ENCODE measurements around the gene GORASP1. TPM values are rescaled to one million over a fixed set of nuclear protein-coding genes. Genes with fewer than 3 reads are reported as not detected.

Gene GORASP1
- polyA plus RNA-seq, 1 donor: 66.7 TPM

DNA sequence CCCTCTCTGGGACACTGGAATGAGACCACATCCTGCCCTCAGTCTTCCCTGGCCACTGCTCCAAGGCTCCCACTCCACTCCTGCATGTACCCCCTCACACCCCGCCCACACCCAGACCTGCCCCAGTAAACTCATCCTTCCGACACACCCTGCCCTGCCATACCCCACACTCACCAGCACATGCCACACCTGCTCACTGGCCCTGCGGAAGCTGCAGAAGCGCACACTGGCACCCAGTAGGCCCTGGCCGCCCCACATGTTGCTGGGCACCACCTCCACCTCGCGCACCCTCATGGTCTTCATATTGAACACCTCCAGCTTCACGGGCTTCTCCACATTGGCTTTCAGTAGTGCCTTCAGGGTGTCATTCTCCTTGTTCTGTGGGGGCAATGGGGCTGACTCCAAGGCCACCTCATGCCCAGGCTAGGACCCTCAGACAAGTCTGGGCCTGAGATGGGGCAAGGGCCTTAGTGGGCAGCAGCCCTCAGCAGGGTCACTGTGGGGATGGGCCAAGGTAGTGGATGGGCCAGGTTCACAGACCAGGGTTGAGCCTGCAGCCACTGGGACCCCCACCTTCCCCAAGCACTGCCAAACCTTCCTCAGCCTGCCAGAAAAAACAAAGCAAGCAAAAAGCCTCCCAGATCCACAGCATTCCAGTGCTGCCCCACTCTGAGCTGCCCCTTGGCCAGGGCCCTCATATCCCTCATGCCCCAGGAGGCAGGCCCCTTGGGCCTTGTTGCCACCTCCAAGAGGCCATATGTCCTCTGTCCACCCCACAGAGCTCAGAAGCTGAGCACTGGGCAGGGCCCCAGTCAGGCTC lies 4.7 kb downstream of the GORASP1 start:
- Histone ChIP-seq H3K36me3 (ENCODE audit: control insufficient read depth, insufficient read depth, low read length) (peaks cover 39% of the 10 kb centered on the region), H3K4me3 (ENCODE audit: low read length) (no peak overlapping the region), H3K27me3 (ENCODE audit: control insufficient read depth, insufficient read depth, low read length) (no peaks in the 10 kb centered on the region), H3K27ac (ENCODE audit: low read length) (no peak overlapping the region), H3K4me1 (ENCODE audit: control insufficient read depth, insufficient read depth, low read length) (peaks cover 7% of the 10 kb centered on the region), H3K9me3 (ENCODE audit: control insufficient read depth, low read depth, low read length) (no peaks in the 10 kb centered on the region)
- WGBS (ENCODE audit: insufficient coverage, low lambda C conversion rate): no CpG with 5 or more reads among the region's 8 CpGs
- no peak for DNase-seq

DNA sequence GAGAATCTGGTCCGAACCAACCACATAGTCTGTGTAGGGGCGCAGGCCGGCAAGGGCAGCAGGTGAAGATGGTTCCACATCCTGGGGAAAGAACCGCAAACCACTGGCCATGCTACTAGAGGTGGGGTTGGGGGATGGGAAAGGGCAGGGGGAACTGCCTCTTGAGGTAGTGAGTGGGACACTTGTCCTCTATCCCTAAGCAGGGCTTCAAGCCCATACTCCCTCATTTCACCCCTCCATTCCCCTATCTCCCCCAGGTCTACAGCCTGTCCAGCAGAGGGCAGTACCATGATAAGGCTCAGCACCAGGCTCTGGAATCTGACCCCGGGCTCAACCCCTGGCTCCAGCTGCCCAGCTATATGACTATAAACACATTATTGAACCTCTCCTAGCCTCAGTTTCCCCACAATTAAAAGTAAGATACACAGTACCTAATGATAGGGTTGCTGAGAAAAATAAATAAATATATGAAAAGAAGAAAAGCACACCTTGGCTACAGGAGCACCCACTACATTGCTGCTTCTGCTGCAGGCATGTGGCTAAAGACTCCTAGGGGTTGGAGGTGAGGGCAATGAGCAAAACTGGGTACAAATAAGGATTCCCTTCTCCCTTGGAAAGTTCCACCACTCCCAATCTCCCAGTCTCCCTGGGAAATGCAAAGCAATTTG lies 6.3 kb downstream of the GORASP1 start:
- H3K27me3 ChIP-seq (ENCODE audit: control insufficient read depth, insufficient read depth, low read length): no peaks in the 10 kb centered on the region
- H3K4me1 ChIP-seq (ENCODE audit: control insufficient read depth, insufficient read depth, low read length): peaks cover 3% of the 10 kb centered on the region
- H3K4me3 ChIP-seq (ENCODE audit: low read length): no peak overlapping the region
- H3K36me3 ChIP-seq (ENCODE audit: control insufficient read depth, insufficient read depth, low read length): peaks cover 52% of the 10 kb centered on the region
- no peak overlapping the region for H3K27ac ChIP-seq (ENCODE audit: low read length)
- peak in 1 of 2 donors; percentile 23 for DNase-seq
- no CpG with 5 or more reads among the region's 5 CpGs for WGBS (ENCODE audit: insufficient coverage, low lambda C conversion rate)
- H3K9me3 ChIP-seq (ENCODE audit: control insufficient read depth, low read depth, low read length): no peaks in the 10 kb centered on the region

DNA sequence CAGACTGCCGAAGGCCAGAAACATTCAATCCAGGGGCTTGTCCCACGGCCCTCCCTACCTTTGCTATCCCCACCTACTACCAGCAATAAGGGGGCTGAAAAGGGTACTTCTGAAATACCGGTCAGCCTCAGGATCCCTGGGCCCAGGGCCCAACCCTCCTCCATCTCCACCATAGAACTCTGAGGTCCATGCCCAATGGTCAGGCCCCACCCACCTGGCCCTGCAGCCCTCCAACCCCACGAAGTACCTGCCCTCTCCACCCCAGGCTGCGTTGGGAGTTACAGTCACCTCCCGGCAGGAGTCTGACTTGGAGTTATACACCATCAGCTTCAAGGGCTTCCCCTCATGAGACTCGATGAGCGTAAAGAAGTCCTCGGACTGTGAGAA lies 6.9 kb downstream of the GORASP1 start:
- no CpG with 5 or more reads among the region's 9 CpGs for WGBS (ENCODE audit: insufficient coverage, low lambda C conversion rate)
- H3K27ac ChIP-seq (ENCODE audit: low read length): no peak overlapping the region
- H3K4me1 ChIP-seq (ENCODE audit: control insufficient read depth, insufficient read depth, low read length): no peaks in the 10 kb centered on the region
- no peak for DNase-seq
- H3K9me3 ChIP-seq (ENCODE audit: control insufficient read depth, low read depth, low read length): no peaks in the 10 kb centered on the region
- peaks cover 56% of the 10 kb centered on the region for H3K36me3 ChIP-seq (ENCODE audit: control insufficient read depth, insufficient read depth, low read length)
- no peak overlapping the region for H3K4me3 ChIP-seq (ENCODE audit: low read length)
- H3K27me3 ChIP-seq (ENCODE audit: control insufficient read depth, insufficient read depth, low read length): no peaks in the 10 kb centered on the region

DNA sequence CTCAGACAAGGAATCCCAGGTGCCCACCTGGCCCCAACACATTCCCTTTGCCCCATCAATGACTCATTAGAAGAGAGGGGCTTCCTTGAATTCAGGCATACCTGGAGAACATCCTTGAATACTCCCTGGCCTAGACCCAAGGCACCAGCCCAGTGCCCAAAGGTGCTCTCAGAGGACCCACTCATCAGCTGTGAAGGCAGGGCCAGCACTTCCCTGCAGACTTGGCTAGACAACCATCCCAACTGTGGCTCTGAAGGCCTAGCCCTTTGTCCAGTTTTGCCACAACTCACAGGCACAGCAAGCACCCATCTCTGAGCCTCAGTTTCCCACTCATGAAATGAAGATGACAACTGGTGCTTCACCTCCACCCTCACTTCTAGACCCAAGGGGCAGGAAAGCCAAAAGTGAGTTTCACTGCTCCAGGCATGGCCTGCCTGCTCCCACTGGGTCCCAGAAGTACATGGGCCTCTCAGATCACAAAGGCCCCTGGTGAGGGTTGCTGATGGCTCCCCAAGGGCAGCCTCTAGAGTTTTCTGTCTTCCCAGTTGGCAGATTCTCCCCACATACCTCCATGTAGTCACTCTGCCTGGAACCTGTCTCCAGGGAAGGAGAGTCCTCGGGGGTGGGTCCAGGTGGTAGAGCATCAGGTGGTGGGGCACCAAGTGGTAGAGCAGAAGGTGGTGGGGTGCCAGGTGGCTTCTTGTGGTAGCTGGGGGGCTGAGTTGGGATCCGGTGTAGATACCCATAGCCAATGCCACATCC lies 7.5 kb downstream of the GORASP1 start:
- Histone ChIP-seq H3K36me3 (ENCODE audit: control insufficient read depth, insufficient read depth, low read length) (peaks cover 61% of the 10 kb centered on the region), H3K4me3 (ENCODE audit: low read length) (no peak overlapping the region), H3K9me3 (ENCODE audit: control insufficient read depth, low read depth, low read length) (no peaks in the 10 kb centered on the region), H3K27me3 (ENCODE audit: control insufficient read depth, insufficient read depth, low read length) (no peaks in the 10 kb centered on the region), H3K27ac (ENCODE audit: low read length) (no peak overlapping the region), H3K4me1 (ENCODE audit: control insufficient read depth, insufficient read depth, low read length) (no peaks in the 10 kb centered on the region)
- no CpG with 5 or more reads among the region's 2 CpGs for WGBS (ENCODE audit: insufficient coverage, low lambda C conversion rate)
- no peak for DNase-seq

DNA sequence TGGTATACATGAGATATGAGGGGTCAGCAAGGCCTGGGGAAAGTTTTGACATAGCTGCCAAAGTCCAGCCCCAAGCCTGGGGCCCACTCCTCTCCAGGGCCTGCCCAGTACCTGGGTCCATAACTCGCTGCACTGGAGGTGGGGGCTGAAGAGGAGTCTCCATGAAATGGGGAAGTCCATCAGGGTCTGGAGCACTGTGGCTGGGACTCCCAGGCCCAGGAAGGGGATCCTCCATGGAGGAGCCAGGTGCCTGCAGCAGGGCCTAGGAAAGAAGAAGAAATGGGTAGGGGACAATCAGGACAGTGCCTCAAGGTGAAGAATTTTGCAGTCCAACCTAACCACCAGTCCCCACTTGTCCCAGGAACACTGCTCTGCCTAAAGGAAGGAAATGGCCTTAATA lies 8.2 kb downstream of the GORASP1 start:
- H3K4me1 ChIP-seq (ENCODE audit: control insufficient read depth, insufficient read depth, low read length): no peaks in the 10 kb centered on the region
- H3K36me3 ChIP-seq (ENCODE audit: control insufficient read depth, insufficient read depth, low read length): peaks cover 68% of the 10 kb centered on the region
- no CpG with 5 or more reads among the region's 1 CpG for WGBS (ENCODE audit: insufficient coverage, low lambda C conversion rate)

DNA sequence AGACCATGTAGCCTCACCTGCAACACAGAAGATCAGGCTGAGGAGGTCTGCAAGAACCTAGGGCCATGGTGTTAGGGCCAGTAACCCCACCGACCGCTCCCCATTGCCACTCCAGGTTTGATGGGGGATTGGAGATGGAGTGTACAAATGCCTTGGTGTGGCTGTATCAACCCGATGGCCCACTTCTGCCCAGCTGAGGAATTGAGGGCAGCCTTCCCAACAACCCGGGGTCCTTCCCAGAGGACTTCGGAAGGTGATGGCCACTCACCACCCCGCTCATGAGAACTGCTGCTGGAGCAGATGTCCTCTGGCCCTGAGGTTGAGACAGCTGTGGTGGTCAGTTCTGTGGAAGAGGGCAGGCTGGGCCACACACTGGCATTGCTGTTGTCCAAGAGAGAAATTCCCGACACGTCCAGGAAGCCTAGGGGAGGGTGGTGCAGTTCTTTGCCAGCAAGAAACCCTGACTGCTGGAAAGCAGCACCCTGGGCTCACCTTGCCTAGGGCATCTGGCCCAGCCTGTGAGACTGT lies 8.9 kb downstream of the GORASP1 start:
- Histone ChIP-seq H3K36me3 (ENCODE audit: control insufficient read depth, insufficient read depth, low read length) (peaks cover 70% of the 10 kb centered on the region), H3K4me1 (ENCODE audit: control insufficient read depth, insufficient read depth, low read length) (no peaks in the 10 kb centered on the region), H3K27ac (ENCODE audit: low read length) (no peak overlapping the region), H3K4me3 (ENCODE audit: low read length) (no peak overlapping the region), H3K27me3 (ENCODE audit: control insufficient read depth, insufficient read depth, low read length) (no peaks in the 10 kb centered on the region), H3K9me3 (ENCODE audit: control insufficient read depth, low read depth, low read length) (no peaks in the 10 kb centered on the region)
- WGBS (ENCODE audit: insufficient coverage, low lambda C conversion rate): no CpG with 5 or more reads among the region's 8 CpGs
- DNase-seq: no peak

More for the DNA sequence above, 8.2 kb downstream of the GORASP1 start:
- Histone ChIP-seq H3K4me3 (ENCODE audit: low read length) (no peak overlapping the region), H3K27ac (ENCODE audit: low read length) (no peak overlapping the region), H3K9me3 (ENCODE audit: control insufficient read depth, low read depth, low read length) (no peaks in the 10 kb centered on the region), H3K27me3 (ENCODE audit: control insufficient read depth, insufficient read depth, low read length) (no peaks in the 10 kb centered on the region)
- DNase-seq: no peak

DNA sequence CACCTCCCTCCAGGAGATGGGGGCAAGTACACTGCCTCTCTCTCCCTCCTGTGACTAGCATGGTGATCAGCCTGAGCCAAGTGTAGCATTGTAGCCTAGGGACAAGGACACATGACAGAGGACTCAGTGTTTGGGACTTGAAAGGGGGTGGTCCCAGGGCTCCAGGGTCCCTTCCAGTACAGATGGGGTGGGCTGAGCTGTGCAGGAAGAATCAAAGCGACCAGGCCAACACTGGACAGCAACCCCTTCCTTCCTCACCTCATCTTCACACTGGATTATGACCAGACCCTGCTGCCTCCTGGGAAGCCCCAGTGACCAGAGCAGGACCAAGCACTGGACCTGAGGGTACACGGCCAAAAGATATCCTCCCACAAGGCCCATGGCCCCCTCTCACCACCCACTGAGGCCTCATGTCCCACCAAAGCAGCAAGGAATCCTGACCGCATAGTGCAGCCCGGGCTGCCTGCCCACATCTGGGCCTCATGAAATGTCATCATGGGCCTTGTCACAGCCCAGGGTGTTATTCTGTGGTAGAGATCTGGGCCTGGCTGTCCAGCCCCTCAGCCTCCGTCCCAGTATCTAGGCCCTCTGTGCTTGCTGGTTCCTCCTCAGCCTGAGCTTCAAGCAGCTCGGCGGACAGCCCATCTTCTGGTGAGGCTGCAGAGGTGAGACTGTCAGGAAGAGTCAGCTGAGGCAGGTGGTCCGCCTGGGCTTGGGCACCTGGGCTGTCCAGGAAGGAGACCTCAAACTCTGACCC lies 9.5 kb downstream of the GORASP1 start:
- peaks cover 76% of the 10 kb centered on the region for H3K36me3 ChIP-seq (ENCODE audit: control insufficient read depth, insufficient read depth, low read length)
- no peak overlapping the region for H3K4me3 ChIP-seq (ENCODE audit: low read length)
- H3K9me3 ChIP-seq (ENCODE audit: control insufficient read depth, low read depth, low read length): no peaks in the 10 kb centered on the region
- H3K27me3 ChIP-seq (ENCODE audit: control insufficient read depth, insufficient read depth, low read length): no peaks in the 10 kb centered on the region
- no peak overlapping the region for H3K27ac ChIP-seq (ENCODE audit: low read length)
- no peaks in the 10 kb centered on the region for H3K4me1 ChIP-seq (ENCODE audit: control insufficient read depth, insufficient read depth, low read length)
- DNase-seq: no peak
- no CpG with 5 or more reads among the region's 8 CpGs for WGBS (ENCODE audit: insufficient coverage, low lambda C conversion rate)

DNA sequence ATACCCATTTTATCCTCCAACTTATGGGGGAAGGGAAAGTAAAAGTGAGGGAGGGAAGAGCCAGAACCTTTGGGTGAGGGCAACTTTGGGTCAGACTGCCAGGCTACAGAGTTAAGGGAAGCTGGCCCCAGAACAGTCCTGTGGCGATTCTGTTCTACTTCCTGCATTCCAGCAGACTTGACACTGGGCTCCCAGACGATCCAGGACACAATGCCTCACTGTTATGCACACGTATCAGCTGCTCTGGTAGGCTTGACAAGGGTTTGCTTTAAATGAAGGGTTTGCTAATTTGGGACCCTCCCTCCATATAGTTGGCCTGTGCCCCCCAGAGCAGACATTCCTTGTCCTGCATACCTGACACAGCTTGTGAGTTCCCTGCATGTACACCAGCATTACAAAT lies 10.7 kb downstream of the GORASP1 start:
- no CpG with 5 or more reads among the region's 3 CpGs for WGBS (ENCODE audit: insufficient coverage, low lambda C conversion rate)
- Histone ChIP-seq H3K36me3 (ENCODE audit: control insufficient read depth, insufficient read depth, low read length) (peaks cover 81% of the 10 kb centered on the region), H3K4me3 (ENCODE audit: low read length) (no peak overlapping the region)

DNA sequence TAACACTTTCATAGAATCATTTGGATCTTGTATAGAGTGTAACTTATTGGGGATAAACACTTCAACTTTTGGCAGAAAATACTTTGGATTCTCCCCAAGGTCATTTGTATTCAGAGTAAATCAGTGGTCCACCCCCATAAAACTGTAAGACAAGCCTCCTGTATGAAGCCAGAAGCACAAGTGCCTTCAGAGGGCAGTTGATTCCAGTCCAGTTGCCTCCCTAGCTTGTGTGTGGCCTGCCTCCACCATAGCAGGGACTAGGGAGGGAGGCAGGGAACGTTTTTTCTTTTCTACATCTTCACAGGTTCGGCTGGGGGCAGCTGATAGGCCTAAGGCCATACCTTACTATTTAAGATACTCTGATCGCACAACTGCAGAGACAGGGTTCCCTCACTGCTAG lies 11.6 kb downstream of the GORASP1 start:
- no peaks in the 10 kb centered on the region for H3K27me3 ChIP-seq (ENCODE audit: control insufficient read depth, insufficient read depth, low read length)
- peaks cover 87% of the 10 kb centered on the region for H3K36me3 ChIP-seq (ENCODE audit: control insufficient read depth, insufficient read depth, low read length)
- H3K4me1 ChIP-seq (ENCODE audit: control insufficient read depth, insufficient read depth, low read length): no peaks in the 10 kb centered on the region
- no CpG with 5 or more reads among the region's 3 CpGs for WGBS (ENCODE audit: insufficient coverage, low lambda C conversion rate)
- no peak overlapping the region for H3K4me3 ChIP-seq (ENCODE audit: low read length)
- DNase-seq: no peak
- H3K27ac ChIP-seq (ENCODE audit: low read length): no peak overlapping the region
- H3K9me3 ChIP-seq (ENCODE audit: control insufficient read depth, low read depth, low read length): no peaks in the 10 kb centered on the region

More for the DNA sequence above, 10.7 kb downstream of the GORASP1 start:
- Histone ChIP-seq H3K9me3 (ENCODE audit: control insufficient read depth, low read depth, low read length) (no peaks in the 10 kb centered on the region), H3K27ac (ENCODE audit: low read length) (no peak overlapping the region), H3K4me1 (ENCODE audit: control insufficient read depth, insufficient read depth, low read length) (no peaks in the 10 kb centered on the region), H3K27me3 (ENCODE audit: control insufficient read depth, insufficient read depth, low read length) (no peaks in the 10 kb centered on the region)
- no peak for DNase-seq
